Testis (tissue), 2 donors: ENCODE data around the gene C8G.

ENCODE experiments used
- CTCF ChIP-seq, 3 experiments: fragments of 450-650 bp in 2 of 3; fragments of 200-600 bp in 1 of 3; sonication (generic) in 1 of 3; IDR thresholded peaks; one replicate each; pipeline ENCODE4 v1.5.1; 2016 to 2019; ENCODE audit warnings: antibody characterized with exemption in 3 of 3, mild to moderate bottlenecking in 2 of 3, moderate library complexity in 1 of 3
- POLR2A ChIP-seq: fragments of 450-650 bp; IDR thresholded peaks from one replicate; pipeline ENCODE4 v1.6.1; 2017; ENCODE audit warnings: antibody characterized with exemption, mild to moderate bottlenecking, moderate library complexity

DNA sequence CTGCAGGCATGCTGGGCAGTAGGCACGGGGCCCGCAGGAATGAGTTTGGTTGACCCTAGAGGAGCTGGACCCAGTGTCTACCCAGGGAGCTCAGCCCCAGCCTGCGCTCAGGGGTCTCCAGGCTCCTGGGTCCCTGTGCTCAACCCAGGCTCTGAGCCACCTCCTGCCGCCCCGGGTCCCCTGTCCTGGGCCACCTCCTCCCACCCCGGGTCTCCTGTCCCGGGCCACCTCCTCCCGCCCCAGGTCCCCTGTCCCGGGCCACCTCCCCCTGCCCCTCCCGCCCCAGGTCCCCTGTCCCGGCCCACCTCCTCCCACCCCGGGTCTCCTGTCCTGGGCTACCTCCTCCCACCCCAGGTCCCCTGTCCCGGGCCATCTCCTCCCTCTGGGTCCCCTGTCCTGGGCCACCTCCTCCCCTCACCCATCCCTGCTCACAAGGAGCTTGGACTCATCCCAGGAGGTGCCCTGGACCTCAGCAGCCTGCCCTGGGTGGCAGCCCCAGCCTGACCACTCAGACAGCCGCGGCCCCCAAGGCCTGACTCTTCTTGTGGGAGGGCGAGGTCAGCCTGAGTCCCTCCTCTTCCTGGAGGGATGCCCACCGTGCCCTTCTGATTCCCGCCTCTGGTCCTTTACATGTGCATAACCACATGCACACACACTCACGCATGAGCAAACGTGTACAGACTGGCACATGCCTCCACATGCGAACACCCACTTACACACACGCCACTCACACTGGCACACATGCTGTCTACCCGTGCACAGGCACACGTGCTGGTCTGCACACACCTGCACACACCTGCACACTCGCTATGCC is 9.4 kb downstream of the C8G start:
- TF ChIP-seq POLR2A (no peak), CTCF (IDR thresholded peaks at IDR 0.05) (no peak)
